AG10803 (cell line): Measurements from ENCODE around the gene AGFG2.
A peak's percentile ranks its signal among the peaks of the same experiment; 100 is the strongest.

Experiments used
- DNase-seq: peaks from one replicate; pipeline ENCODE4 v3.0.0; 2010; ENCODE audit warnings: low read depth
- H3K4me3 ChIP-seq: 2 replicates; pipeline ENCODE4 v1.5.1; 2011; ENCODE audit warnings: mild to moderate bottlenecking, low read length, control low read depth
- CTCF ChIP-seq: conservative IDR thresholded peaks from 2 replicates; pipeline ENCODE4 v1.5.1; 2011; ENCODE audit warnings: mild to moderate bottlenecking, low read length, control low read depth, inconsistent platforms

Gene AGFG2

GRCh38 chr7:100538654-100539435 is at the start of gene AGFG2:
Gene AGFG2, plus strand, starts transcription at chr7:100539203. Its CDS starts 144 bp downstream, at chr7:100539347.
- H3K4me3 ChIP-seq: peak within 1 kb of the TSS; percentile 75
- DNase-seq: peak; percentile 99
- TF ChIP-seq CTCF: no peak

GRCh38 chr7:100489824-100490223 is 49.2 kb upstream of the AGFG2 start:
- TF ChIP-seq CTCF: no peak
- peak; percentile 88 for DNase-seq
- H3K4me3 ChIP-seq: no peak overlapping the region

GRCh38 chr7:100490483-100491191 is 48.4 kb upstream of the AGFG2 start:
- H3K4me3 ChIP-seq: no peak overlapping the region
- no peak for TF ChIP-seq CTCF
- no peak for DNase-seq

- DNase-seq: no peak
- no peak overlapping the region for H3K4me3 ChIP-seq
- TF ChIP-seq CTCF: no peak
Measured at GRCh38 chr7:100491192-100491578, 47.8 kb upstream of the AGFG2 start.

- TF ChIP-seq CTCF: no peak
- no peak overlapping the region for H3K4me3 ChIP-seq
- DNase-seq: no peak
Measured at GRCh38 chr7:100492738-100493475, 46.1 kb upstream of the AGFG2 start.

- no peak for DNase-seq
- no peak for TF ChIP-seq CTCF
Measured at GRCh38 chr7:100493476-100494264, 45.3 kb upstream of the AGFG2 start.

More at GRCh38 chr7:100493476-100494264, 45.3 kb upstream of the AGFG2 start:
- H3K4me3 ChIP-seq: no peak overlapping the region
